H1 (cell line): ENCODE results near the gene HADH. TPM values are rescaled to one million over a fixed set of nuclear protein-coding genes. Genes with fewer than 3 reads are reported as not detected.

Source experiments
- CTCF ChIA-PET: fragments of 300-600 bp; sonication (Branson Sonifier 250); formaldehyde crosslinking; loops from one replicate; lab custom pipeline; 2021; ENCODE audit not compliant: partially characterized antibody; lab: Charles Lee
- POLR2A ChIA-PET: fragments of 300-600 bp; sonication (Branson Sonifier 250); formaldehyde crosslinking; loops from one replicate; lab custom pipeline; 2021; ENCODE audit warnings: inconsistent platforms; ENCODE audit not compliant: partially characterized antibody; lab: Charles Lee
- DNase-seq, 2 experiments: peaks; one replicate each; pipeline versions ENCODE4 v3.0.0 to v3.0.0-alpha.2; 2010 to 2022; ENCODE audit warnings: low spot score in 2 of 2, low read depth in 1 of 2, mixed read lengths in 1 of 2
- FAIRE-seq: peaks from 2 replicates; lab custom pipeline; 2011; peaks lifted over from hg19 to GRCh38; lab: Jason Lieb, UNC
- H2AFZ ChIP-seq: 2 replicates; pipeline ENCODE4 v1.8.1; 2012; ENCODE audit warnings: low read length, inconsistent platforms
- H2AK5ac ChIP-seq: 2 replicates; pipeline ENCODE4 v1.6.1; 2013; ENCODE audit warnings: low read depth, low read length
- H2BK120ac ChIP-seq: replicated peaks from 2 replicates; pipeline ENCODE3; 2013; ENCODE audit warnings: low read depth, low read length, inconsistent platforms
- H2BK12ac ChIP-seq: 2 replicates; pipeline ENCODE4 v1.6.1; 2013; ENCODE audit warnings: low read depth, low read length
- H2BK15ac ChIP-seq: 2 replicates; pipeline ENCODE4 v1.6.1; 2013; ENCODE audit warnings: low read length
- H2BK20ac ChIP-seq: 2 replicates; pipeline ENCODE4 v1.6.1; 2013; ENCODE audit warnings: low read length
- H2BK5ac ChIP-seq: 2 replicates; pipeline ENCODE4 v1.6.1; 2013; ENCODE audit warnings: low read depth, low read length
- H3K14ac ChIP-seq: 2 replicates; pipeline ENCODE4 v1.6.1; 2013; ENCODE audit warnings: inconsistent platforms; ENCODE audit not compliant: insufficient read length
- H3K18ac ChIP-seq: 2 replicates; pipeline ENCODE4 v1.6.1; 2013; ENCODE audit warnings: low read length; ENCODE audit errors: extremely low read depth
- H3K23ac ChIP-seq: 2 replicates; pipeline ENCODE4 v1.6.1; 2013; ENCODE audit warnings: inconsistent platforms; ENCODE audit not compliant: insufficient read length
- H3K23me2 ChIP-seq: 2 replicates; pipeline ENCODE4 v1.6.1; 2013; ENCODE audit warnings: low read depth, low read length
- H3K27ac ChIP-seq: 2 replicates; pipeline ENCODE4 v1.6.1; 2011; ENCODE audit warnings: low read depth, low read length, inconsistent platforms
- H3K27me3 ChIP-seq, 4 experiments: replicated peaks in 1 of 4; 1 replicate in 1 of 4; 2 replicates in 3 of 4; pipeline versions ENCODE4 v1.6.1 to v1.8.1; 2011 to 2013; ENCODE audit warnings: low read length in 3 of 4, mild to moderate bottlenecking in 3 of 4, inconsistent platforms in 2 of 4, mixed read lengths in 2 of 4, moderate library complexity in 1 of 4; ENCODE audit not compliant: control insufficient read depth in 3 of 4, insufficient read depth in 3 of 4; ENCODE audit errors: extremely low read depth in 1 of 4
- H3K36me3 ChIP-seq, 4 experiments: 2 replicates each; pipeline versions ENCODE4 v1.6.1 to v1.8.1; 2011 to 2013; ENCODE audit warnings: mild to moderate bottlenecking in 4 of 4, low read length in 3 of 4, moderate library complexity in 2 of 4, control low read depth in 1 of 4, inconsistent platforms in 1 of 4; ENCODE audit not compliant: insufficient read depth in 4 of 4, control insufficient read depth in 2 of 4
- H3K4ac ChIP-seq: replicated peaks from 2 replicates; pipeline ENCODE3; 2013; ENCODE audit warnings: low read length, low read depth, mixed read lengths, inconsistent platforms; ENCODE audit not compliant: insufficient read length
- H3K4me1 ChIP-seq, 4 experiments: replicated peaks in 1 of 4; 1 replicate in 1 of 4; 2 replicates in 3 of 4; pipeline versions ENCODE4 v1.6.1 to v1.8.1; 2011 to 2013; ENCODE audit warnings: low read length in 3 of 4, inconsistent platforms in 2 of 4, mixed read lengths in 1 of 4; ENCODE audit not compliant: insufficient read depth in 4 of 4, control insufficient read depth in 3 of 4
- H3K4me2 ChIP-seq, 2 experiments: 2 replicates each; pipeline versions ENCODE4 v1.6.1 to v1.8.1; 2011 to 2013; ENCODE audit warnings: low read depth in 2 of 2, low read length in 2 of 2, control low read depth in 1 of 2, inconsistent platforms in 1 of 2, mild to moderate bottlenecking in 1 of 2; ENCODE audit not compliant: insufficient read depth in 1 of 2
- H3K4me3 ChIP-seq, 4 experiments: fragments of 200-600, 300-600 bp in 1 of 4; sonication (generic), shearing (Covaris generic), sonication (Bioruptor Twin) in 1 of 4; 2 replicates each; pipeline versions ENCODE4 v1.5.1 to v1.8.1; 2011 to 2016; ENCODE audit warnings: low read length in 4 of 4, low read depth in 3 of 4, control low read depth in 2 of 4, inconsistent platforms in 2 of 4, mild to moderate bottlenecking in 2 of 4, mixed read lengths in 1 of 4, moderate library complexity in 1 of 4; ENCODE audit not compliant: insufficient read depth in 2 of 4; ENCODE audit errors: extremely low read depth in 1 of 4
- H3K56ac ChIP-seq: replicated peaks from 2 replicates; pipeline ENCODE3; 2013; ENCODE audit warnings: low read depth, mild to moderate bottlenecking, mixed read lengths, low read length, inconsistent platforms; ENCODE audit not compliant: insufficient read length
- H3K79me1 ChIP-seq: 2 replicates; pipeline ENCODE4 v1.6.1; 2013; ENCODE audit warnings: low read depth, low read length, control low read depth
- H3K79me2 ChIP-seq, 2 experiments: 2 replicates each; pipeline versions ENCODE4 v1.6.1 to v1.8.1; 2012 to 2013; ENCODE audit warnings: low read length in 2 of 2, mild to moderate bottlenecking in 2 of 2, inconsistent platforms in 1 of 2; ENCODE audit not compliant: insufficient read depth in 2 of 2, control insufficient read depth in 1 of 2
- H3K9ac ChIP-seq, 4 experiments: replicated peaks in 1 of 4; 1 replicate in 1 of 4; 2 replicates in 3 of 4; pipeline versions ENCODE4 v1.6.1 to v1.8.1; 2011 to 2013; ENCODE audit warnings: low read depth in 3 of 4, low read length in 3 of 4, control low read depth in 2 of 4, mild to moderate bottlenecking in 2 of 4, moderate library complexity in 2 of 4, inconsistent platforms in 1 of 4; ENCODE audit errors: extremely low read depth in 1 of 4
- H3K9me3 ChIP-seq, 2 experiments: 2 replicates each; pipeline versions ENCODE4 v1.6.1 to v1.8.1; 2012 to 2013; ENCODE audit warnings: mild to moderate bottlenecking in 2 of 2, moderate library complexity in 2 of 2, control low read depth in 1 of 2, inconsistent platforms in 1 of 2, low read depth in 1 of 2, low read length in 1 of 2, mixed read lengths in 1 of 2; ENCODE audit not compliant: insufficient read depth in 2 of 2
- H4K20me1 ChIP-seq, 2 experiments: replicated peaks in 1 of 2; 2 replicates each; pipeline versions ENCODE3 to v1.8.1; 2011 to 2013; ENCODE audit warnings: inconsistent platforms in 2 of 2, low read length in 2 of 2, mild to moderate bottlenecking in 1 of 2; ENCODE audit not compliant: insufficient read depth in 2 of 2, control insufficient read depth in 1 of 2
- H4K5ac ChIP-seq: 2 replicates; pipeline ENCODE4 v1.6.1; 2013; ENCODE audit warnings: low read length, low read depth, mixed read lengths, inconsistent platforms; ENCODE audit not compliant: insufficient read length
- H4K8ac ChIP-seq: 2 replicates; pipeline ENCODE4 v1.8.0; 2013; ENCODE audit warnings: mild to moderate bottlenecking, moderate library complexity, low read length, inconsistent platforms; ENCODE audit not compliant: insufficient read depth; ENCODE audit errors: extremely low read depth
- H4K91ac ChIP-seq: replicated peaks from 2 replicates; pipeline ENCODE3; 2013; ENCODE audit warnings: low read length, mixed read lengths, inconsistent platforms; ENCODE audit not compliant: insufficient read length
- KDM5A ChIP-seq: fragments of 200-600 bp; IDR thresholded peaks from 2 replicates; pipeline ENCODE4 v1.7.1; 2012; ENCODE audit warnings: mild to moderate bottlenecking, low read length, inconsistent platforms, mixed read lengths
- MAX ChIP-seq: IDR thresholded peaks from 2 replicates; pipeline ENCODE4 v1.6.1; 2012; ENCODE audit warnings: inconsistent platforms
- USF2 ChIP-seq: IDR thresholded peaks from 2 replicates; pipeline ENCODE4 v1.6.1; 2011; ENCODE audit warnings: low read length, improper control_type of control experiment
- WGBS, 2 experiments: shearing (Covaris generic) in 1 of 2; methylation state at CpG; one replicate each; pipeline versions ENCODE4 v1.1.6 to v1.1.7; 2013 to 2015; ENCODE audit warnings: low lambda C conversion rate in 2 of 2, mixed read lengths in 2 of 2, inconsistent platforms in 1 of 2, low coverage in 1 of 2, missing lambda C conversion rate in 1 of 2; ENCODE audit not compliant: insufficient replicate concordance in 2 of 2, insufficient coverage in 1 of 2, insufficient read length in 1 of 2; ENCODE audit errors: extremely low coverage in 1 of 2, missing lambda C conversion rate in 1 of 2; 5-methylcytosine and 5-hydroxymethylcytosine counted together
- polyA plus RNA-seq, 7 experiments: library from polyadenylated mRNA; depleted of rRNA in 3 of 7; stranded (reverse) in 5 of 7; unstranded in 2 of 7; fragments of >200 nt in 5 of 7; fragments of 200-250 nt in 2 of 7; gene quantifications; 1 replicate in 5 of 7; 2 replicates in 1 of 7; 4 replicates in 1 of 7; pipeline versions ENCODE4 v1.2.1 to v1.2.3, GENCODE V29; 2011 to 2013; ENCODE audit warnings: missing spikeins in 2 of 7, mixed read lengths in 2 of 7
- total RNA-seq: library from RNA; stranded (reverse); fragmentation: NEBNext Ultra II Directional; extraction: Animal tissue kit (Norgen Biotek cat#: 25700); gene quantifications from 2 replicates; pipeline ENCODE4 v1.2.1, GENCODE V29; 2021

HADH gene
- total and polyA plus RNA-seq, 2 of the 8 experiments (the other 6 are each of a cell fraction or from before 2014, with no cell fraction given): 47.5 to 54.4 TPM

GRCh38 chr4:107966903-107967302 is 22.8 kb upstream of the HADH start:
- no peak overlapping the region for H3K56ac ChIP-seq
- H2AK5ac ChIP-seq: no peak overlapping the region
- no peak overlapping the region for H2BK12ac ChIP-seq
- H3K4me2 ChIP-seq: no peak overlapping the region
- H3K79me2 ChIP-seq: no peaks in the 10 kb centered on the region
- H3K27ac ChIP-seq: no peak overlapping the region
- H3K23ac ChIP-seq: no peak overlapping the region
- H3K23me2 ChIP-seq: no peaks in the 10 kb centered on the region
- DNase-seq: no peak
- H3K36me3 ChIP-seq: no peaks in the 10 kb centered on the region
- H3K79me1 ChIP-seq: no peaks in the 10 kb centered on the region
- H2BK20ac ChIP-seq: no peak overlapping the region
- no peak overlapping the region for H3K4me3 ChIP-seq
- H3K18ac ChIP-seq: no peak overlapping the region
- no peak for FAIRE-seq
- no peaks in the 10 kb centered on the region for H3K4me1 ChIP-seq
- H4K91ac ChIP-seq: no peak overlapping the region
- H3K9me3 ChIP-seq: no peaks in the 10 kb centered on the region
- H4K20me1 ChIP-seq: no peaks in the 10 kb centered on the region
- H4K5ac ChIP-seq: no peak overlapping the region
- no peaks in the 10 kb centered on the region for H3K27me3 ChIP-seq
- no peak overlapping the region for H3K14ac ChIP-seq
- H2BK120ac ChIP-seq: no peak overlapping the region
- ChIA-PET POLR2A (no interaction called here), CTCF (no interaction called here)
- no peak overlapping the region for H2BK15ac ChIP-seq
- no peak overlapping the region; the same call in 1 of the 2 replicates for H2AFZ ChIP-seq
- H2BK5ac ChIP-seq: no peak overlapping the region
- 94% methylated on average over 4 of the region's 4 CpGs; no CpG with 5 or more reads in 1 of the 2 experiments for WGBS, 2 experiments
- no peak overlapping the region for H3K4ac ChIP-seq
- no peak overlapping the region for H3K9ac ChIP-seq
- H4K8ac ChIP-seq: no peak overlapping the region
- TF ChIP-seq MAX (no peak), KDM5A (no peak), USF2 (no peak)
